GM18909 (cell line): Measurements from ENCODE around the gene PRMT3.
"Not testable (repeated sequence)": the region's sequence is repeated elsewhere in the genome, so short reads cannot be mapped to it uniquely, and the experiment has no call there.

Experiments
- ATAC-seq: cut with Tn5 transposase; IDR thresholded peaks from one replicate; pipeline ENCODE4 v1.9.1; 2021; ENCODE audit warnings: mild to moderate bottlenecking; ENCODE audit not compliant: unreplicated experiment, poor library complexity

The PRMT3 gene

DNA sequence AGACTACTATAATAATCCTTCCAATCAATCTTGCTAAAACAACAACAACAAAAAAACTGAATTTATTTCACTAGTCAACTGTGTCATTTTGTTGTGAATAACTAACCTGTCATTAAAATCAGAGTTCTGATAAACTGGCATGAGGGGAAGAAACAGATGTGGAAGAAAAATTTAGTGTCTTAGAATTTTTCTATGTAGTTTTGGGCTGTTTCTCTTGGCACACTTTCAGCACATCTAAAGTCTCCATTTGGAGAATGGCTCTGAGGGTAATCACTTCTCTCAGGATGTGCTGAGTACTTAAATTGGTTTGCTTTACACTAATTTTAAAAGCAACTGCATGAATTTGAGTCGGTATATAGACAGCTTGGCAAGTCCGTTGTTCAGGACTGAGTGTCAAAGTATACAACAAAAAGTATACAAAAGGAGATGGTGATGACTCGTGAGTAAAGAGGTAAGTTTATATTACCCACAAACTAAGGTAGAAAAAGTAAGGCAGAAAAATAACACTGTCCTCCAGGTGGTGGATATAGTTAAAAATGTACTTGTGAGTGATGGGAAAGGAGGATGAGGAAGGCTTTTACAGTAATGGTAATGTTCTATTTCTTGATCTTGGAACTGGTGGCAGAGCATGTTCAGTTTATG, 13.8 kb upstream of the PRMT3 start:
- no peak for ATAC-seq

DNA sequence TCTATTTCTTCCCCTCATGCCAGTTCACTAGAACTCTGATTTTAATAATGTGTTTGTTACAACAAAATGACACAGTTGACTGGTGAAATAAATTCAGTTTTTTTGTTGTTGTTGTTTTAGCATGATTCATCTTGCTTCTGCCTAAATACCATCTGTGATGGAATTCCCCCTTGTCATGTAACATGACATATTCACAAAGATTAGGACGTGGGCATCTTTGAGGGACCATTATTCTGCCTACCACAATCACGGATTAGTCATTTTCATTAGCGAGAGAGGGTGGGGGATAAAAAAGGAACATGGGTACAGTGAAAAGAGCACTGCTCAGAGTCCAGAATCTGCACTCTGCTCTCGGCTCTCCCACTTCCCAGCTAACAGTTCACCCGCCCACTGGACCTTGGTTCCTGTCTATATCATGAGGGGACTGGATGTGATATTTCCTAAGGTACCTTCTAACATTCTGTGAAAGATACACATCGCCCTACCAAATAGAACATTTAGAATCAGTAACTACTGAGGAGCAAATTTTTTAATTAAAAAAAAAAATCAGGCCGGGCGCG, 12.7 kb upstream of the PRMT3 start:
- ATAC-seq = no peak

- ATAC-seq = no peak
Observed at GRCh38 chr11:20376162-20376730, 11.3 kb upstream of the PRMT3 start.

- not testable (repeated sequence) for ATAC-seq
Observed at GRCh38 chr11:20385996-20386395, 1.5 kb upstream of the PRMT3 start.

GRCh38 chr11:20388096-20389055, 860 bp downstream of the PRMT3 start:
- ATAC-seq = peak; percentile 22

DNA sequence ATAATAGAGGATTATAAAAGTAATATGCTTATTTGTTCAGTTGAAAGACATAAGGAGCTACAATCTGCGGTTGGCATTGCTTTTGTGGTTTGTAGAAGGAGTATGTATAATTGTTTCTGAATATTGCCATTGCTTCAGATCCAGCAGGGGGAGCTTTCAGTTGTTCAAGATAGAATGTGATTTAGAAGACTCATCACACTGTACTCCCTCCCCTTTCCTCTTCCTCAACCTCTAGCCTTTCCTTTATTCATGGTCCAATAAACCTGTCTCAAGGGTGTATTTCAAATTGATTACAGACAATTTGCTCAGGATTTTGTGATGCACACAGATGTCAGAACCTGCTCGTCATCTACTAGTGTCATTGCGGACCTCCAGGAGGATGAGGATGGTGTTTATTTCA, 9.8 kb downstream of the PRMT3 start:
- peak; percentile 88 for ATAC-seq

- ATAC-seq = no peak
Observed at GRCh38 chr11:20399498-20399897, 12.0 kb downstream of the PRMT3 start.

DNA sequence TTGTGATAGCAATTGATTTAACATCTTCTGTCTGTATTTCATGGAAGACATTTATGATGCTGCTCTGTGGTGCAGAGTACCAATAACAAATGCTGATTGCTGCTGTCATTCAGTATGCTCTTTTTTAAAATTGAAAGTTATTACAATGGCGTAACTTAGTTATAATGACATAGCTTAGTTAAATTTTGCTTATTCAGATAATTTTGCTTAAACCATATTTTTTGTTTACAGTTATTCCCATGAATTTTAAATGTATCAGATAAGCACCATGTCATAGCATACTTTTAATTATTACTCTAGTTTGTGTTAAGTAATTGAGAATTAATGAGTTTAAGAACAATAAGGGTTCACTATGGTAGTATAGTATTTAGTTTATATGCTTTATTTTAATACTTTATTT, 15.5 kb downstream of the PRMT3 start:
- ATAC-seq = no peak

DNA sequence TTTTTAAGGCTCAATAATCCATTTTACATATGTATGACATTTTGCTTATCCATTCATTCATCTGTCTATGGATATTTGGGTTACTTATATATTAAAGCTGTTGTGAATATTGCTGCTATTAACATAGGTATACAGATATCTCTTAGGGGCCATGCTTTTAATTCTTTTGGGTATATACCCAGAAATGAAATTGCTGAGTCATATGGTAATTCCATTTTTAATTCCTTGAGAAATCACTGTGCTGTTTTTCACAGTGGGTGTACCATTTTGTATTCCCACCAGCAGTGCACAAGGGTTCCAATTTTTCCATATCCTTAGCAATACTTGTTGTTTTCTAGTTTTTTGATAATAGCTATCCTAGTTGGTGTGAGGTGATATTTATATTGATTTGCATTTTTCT, 19.0 kb downstream of the PRMT3 start:
- no peak for ATAC-seq

DNA sequence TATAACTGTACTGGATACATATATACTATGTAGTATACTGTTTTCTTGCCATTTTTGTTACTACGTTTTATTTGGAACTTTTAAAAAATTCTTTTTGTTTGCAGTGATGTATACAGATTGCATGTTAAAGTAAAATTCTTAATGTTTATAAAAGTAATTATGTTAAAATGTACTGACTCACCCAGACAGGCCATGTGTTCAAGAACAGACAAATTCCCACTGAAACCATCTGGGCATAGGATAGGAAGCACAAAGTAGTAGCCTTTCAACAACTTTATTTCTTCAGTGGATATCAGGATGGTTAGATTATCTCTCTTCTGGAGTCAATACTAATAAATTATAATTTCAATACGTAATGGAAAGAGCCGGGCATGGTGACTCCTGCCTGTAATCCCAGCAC, 19.8 kb downstream of the PRMT3 start:
- ATAC-seq = no peak

DNA sequence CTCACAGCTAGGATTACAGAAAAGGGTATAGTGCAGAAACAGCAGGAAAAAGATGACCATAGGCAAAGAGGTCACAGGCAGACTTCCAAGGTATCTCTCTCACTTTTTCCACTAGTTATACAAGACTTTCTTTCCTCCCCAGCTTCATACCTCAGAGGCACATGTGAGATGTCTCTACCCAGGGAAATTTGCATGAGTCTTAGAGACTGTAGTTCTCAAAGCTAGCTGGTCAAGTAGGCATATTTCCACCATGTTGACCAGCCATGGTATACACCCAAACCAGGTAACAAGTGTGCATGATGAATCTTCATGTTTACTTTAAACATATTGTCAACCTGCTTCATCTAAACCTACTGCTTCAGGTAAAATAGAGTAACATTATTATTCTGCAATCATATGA, 27.9 kb downstream of the PRMT3 start:
- no peak for ATAC-seq

DNA sequence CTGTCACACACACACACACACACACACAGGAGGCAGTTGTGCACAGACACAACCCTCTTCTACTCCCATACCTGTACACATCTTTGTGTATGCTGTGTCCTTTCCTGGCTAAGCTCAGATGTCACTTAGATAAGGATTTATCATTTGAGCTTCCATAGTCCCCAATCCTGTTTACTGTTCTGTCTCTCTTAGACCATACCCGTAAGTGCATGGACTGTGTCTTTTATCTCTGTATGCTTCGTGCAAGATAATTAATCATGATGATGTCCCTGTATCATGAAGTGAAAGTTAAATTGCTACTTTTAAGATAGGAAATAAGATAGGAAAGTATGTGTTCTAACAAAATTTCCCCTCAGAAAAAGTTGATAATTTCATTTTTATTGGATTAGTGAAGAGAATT, 30.3 kb downstream of the PRMT3 start:
- ATAC-seq = no peak

- no peak for ATAC-seq
Observed at GRCh38 chr11:20421946-20422345, 34.4 kb downstream of the PRMT3 start.

DNA sequence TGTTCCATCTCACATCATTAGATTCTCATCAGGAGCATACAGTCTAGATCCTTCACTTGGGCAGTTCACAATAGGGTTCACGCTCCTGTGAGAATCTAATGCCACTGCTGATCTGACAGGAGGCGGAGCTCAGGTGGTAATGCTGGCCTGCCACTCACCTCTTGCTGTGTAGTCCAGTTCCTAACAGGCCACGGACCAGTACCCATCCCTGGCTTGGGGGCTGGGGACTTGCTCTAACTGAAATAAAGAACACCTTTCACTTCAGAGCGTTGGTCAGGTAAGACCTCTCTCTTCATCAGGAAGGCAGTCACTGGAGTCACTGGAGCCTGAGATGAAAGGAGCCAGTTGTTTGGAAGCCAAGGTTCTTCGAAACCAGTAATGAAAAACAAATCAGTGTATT, 41.7 kb downstream of the PRMT3 start:
- ATAC-seq = no peak

DNA sequence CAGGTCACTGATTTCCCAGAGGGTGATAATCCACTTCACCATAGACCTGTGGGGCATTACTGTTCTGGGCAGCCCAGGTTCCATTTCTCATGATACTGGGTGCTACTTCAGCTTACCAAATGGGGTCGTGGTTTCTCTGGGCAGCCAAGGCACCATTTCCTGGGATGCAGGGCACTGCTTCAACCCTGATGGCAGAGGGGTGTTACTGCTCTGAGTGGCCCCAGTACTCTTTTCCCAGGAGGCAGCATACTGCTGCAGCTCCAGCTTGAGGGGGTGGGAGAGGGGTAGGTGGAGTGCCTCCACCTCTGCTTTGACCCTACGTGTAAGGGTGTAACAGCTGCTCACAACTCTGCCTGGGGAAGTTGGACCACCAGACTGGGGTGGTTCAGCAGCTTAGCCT, 51.1 kb downstream of the PRMT3 start:
- no peak for ATAC-seq

- peak; percentile 45 for ATAC-seq
Observed at GRCh38 chr11:20443596-20443995, 56.1 kb downstream of the PRMT3 start.

DNA sequence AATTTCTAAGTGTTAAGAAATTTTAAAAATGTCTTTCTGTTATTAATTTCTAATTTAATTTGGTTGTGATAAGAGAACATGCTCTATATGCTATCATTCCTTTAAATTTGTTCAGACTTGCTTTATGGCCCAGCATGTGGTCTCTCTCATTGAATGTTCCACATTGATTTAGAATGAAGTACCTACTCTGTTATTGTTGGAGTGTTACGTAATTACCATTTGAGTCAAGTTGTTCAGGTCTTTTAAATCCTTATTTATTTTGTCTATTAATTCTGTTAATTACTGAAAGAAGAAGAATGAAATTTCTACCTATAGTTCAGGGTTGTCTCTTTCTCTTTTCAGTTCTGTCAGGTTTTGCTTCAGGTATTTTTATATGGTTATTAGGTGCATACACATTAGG, 57.0 kb downstream of the PRMT3 start:
- ATAC-seq = no peak

DNA sequence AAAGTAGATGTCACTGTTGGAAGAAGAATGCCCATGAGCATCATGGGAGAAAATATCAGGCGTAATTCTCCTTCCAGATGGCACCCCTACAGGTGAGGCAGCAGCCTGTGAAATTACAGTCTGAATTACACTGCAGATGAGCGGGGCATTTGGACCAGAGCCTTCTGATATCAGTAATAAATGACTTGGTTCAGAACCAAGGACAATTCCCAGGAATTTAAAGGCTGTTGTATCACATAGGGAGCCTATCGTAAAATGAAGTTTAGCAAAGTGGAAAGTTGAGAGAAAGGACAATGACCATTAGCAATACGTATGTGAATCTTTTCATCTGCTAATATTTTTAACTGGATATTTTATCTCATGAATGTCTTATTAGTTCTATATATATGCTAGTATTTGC, 61.3 kb downstream of the PRMT3 start:
- no peak for ATAC-seq

GRCh38 chr11:20450829-20451228, 63.3 kb downstream of the PRMT3 start:
- no peak for ATAC-seq

DNA sequence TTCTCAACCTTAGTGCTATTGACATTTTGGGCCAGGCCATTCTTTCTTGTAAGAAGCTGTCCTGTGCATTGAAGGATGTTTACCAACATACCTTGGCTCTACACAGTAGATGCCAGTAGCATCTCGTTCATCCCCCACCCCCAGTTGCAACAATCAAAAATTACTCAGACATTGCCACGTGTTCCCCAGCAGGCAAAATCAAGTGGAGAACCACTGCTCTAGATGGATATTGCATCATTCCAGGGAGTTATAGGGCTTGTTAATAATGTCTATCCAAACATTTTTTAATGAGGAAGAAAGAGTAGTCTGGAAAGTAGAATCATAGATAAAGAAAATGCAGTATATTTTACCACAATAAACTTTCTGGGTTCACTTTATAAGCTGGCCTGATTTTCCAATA, 64.1 kb downstream of the PRMT3 start:
- ATAC-seq = no peak

GRCh38 chr11:20452585-20452984, 65.1 kb downstream of the PRMT3 start:
- ATAC-seq = no peak
